ENCODE measurements around the gene FBXL3.

GRCh38 chr13:76993021-76993420 is 33.9 kb downstream of the FBXL3 start:
- no peak for TF ChIP-seq POLR2A (IDR thresholded peaks at IDR 0.05; ENCODE audit: low read depth, low read length)
- TF ChIP-seq ELK1 (IDR thresholded peaks at IDR 0.05; ENCODE audit: borderline replicate concordance, low read depth, low read length), result no peak
- TF ChIP-seq CTCF (conservative IDR thresholded peaks at IDR 0.05; ENCODE audit: low read depth, low read length), result no peak
- no peak for TF ChIP-seq SMC3 (IDR thresholded peaks at IDR 0.05; ENCODE audit: low read depth, low read length)
- no peak for TF ChIP-seq USF2 (IDR thresholded peaks at IDR 0.05; ENCODE audit: low read depth, low read length)
- no peak for TF ChIP-seq CHD1 (IDR thresholded peaks at IDR 0.05; ENCODE audit: low read depth, low read length)
- no peak for TF ChIP-seq RFX5 (IDR thresholded peaks at IDR 0.05; ENCODE audit: low read depth, low read length)
